ENCODE data around the gene LRRN3.
"Not testable (repeated sequence)": the region's sequence is repeated elsewhere in the genome, so short reads cannot be mapped to it uniquely, and the experiment has no call there.

LRRN3 gene

DNA sequence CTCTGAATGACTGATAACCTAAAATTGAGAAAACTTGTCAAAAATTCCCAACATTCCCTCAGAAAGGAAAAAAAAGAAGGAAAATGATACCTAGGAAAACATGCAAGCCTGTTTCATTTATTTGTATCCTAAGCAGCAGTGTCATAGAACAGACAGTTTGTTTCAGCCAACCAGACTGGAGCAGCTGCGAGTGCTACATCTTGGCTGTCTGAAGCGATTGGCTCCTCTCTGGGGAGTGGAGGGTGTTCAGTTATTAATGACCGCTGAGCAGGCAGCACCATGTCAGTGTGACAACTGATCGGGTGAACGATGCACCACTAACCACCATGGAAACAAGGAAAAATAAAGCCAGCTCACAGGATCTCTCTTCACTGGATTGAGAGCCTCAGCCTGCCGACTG, at the start of gene LRRN3:
Gene LRRN3, plus strand, starts transcription at position 282 of the 400 bp plus-strand sequence. CDS start 31,646 bp downstream, outside the sequence.
- no peak for DNase-seq

DNA sequence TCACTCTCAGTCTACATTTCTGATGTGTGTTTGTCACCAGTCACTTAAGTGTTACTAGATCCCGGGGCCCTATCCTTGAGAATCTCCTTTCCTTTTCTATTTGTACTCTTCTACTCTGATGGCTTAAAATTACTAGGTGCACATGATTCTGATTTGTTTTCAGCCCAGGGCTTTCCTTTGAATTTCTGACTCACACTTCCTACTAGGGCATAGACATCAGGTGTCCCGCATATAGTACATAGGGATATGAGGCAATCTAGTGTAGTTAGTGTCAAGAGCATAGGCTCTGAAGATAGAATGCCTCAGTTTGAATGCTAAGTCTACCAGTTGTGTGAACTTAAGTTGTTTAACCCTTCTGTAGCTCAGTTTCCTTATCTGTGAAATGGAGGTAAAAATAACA, 49.4 kb upstream of the LRRN3 start:
- no peak for DNase-seq

DNA sequence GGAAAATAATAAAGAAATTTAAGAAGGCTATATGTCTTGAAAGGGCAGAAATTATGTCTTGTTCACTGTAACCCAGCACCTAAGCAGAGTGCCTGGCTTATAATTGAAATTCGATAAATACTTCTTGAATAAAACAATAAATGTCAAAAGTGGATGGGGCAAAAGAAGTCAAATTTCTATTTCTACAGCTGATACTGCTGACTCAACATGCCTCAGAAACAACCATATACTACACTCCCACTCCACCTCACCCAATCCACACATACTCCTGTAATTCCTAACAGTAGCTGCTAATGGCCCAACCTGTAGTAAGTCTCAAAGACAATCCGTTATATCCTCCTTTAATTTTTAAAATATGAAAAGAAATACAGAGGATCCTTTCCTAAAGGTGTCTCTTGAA, 48.1 kb upstream of the LRRN3 start:
- no peak for DNase-seq

- DNase-seq: no peak
These were observed 47.4 kb upstream of the LRRN3 start for GRCh38 chr7:111043561-111043960.

DNA sequence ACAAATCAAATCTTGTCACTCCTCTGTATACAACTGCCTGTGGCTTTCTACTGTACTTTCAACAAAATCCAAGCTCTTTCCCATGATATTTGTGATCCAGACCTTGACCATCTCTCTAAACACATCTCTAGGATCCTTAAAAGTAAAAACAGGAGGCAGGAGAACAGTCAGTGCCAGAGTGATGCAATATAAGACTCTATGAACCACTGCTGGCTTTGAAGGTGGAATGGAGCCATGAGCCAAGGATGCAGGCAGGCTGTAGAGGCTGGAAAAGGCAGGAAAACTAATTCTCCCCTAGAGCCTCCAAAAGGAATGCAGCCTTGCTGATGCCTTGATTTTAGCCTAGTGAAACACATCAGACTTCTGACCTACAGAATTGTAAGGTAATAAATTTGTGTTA, 45.5 kb upstream of the LRRN3 start:
- DNase-seq: no peak

- no peak for DNase-seq
These were observed 43.3 kb upstream of the LRRN3 start for GRCh38 chr7:111047595-111047994.

DNA sequence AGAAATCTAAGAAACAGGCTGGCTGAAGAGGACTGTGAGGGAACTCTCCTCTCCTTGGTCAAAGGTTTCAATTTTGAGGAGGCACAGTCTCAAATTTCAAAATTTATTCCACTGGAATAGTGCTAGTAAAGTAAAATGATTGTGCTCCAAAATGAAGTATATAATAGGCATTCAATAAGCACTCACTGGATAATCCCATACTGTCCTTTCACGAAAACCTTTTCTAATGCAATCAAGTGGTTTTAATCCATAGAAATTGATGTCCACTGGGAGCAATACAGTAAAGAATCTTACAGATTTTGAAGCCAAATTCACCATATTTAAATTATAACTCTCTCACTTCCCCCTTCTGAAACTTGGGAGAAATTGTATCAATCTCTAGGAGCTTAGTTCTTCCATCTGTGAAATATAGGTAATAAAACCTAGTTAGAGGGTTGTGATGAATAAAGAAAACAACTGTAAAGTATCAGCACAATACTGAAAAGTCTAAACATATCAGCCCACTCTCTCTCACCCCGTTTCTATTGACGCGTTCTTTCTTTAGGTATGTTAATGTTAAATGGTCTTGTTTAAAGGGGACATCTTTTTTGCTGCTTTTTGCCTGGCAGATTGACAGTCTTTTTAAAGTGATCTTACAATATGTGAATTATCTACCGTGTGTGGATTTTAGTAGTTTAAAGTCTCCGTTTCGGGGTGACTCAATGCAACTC, 40.8 kb upstream of the LRRN3 start:
- DNase-seq: no peak

DNA sequence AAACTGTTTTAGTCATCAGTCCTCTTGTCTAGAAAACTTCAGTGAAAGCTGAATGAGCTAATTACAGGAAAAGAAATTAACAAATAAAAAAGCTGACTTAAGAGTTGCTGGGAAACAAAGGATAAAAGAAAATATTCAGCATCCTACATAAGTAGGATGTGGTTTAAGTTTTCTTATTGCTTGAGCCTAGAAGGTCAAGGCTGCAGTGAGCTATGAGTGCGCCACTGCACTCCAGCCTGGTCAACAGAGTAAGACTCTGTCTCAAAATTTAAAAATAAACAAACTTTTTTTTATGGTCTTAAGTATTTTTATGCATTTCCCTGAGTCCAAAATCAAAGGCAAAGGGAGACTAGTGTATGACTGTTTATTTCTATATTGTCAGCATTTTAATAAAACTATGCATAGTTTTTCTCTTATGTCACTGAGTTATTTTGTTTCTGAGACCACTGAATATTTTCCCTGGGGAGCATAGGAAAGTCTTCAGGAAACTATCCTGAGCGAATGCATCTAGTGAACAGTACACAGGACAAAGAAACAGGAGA, 40.0 kb upstream of the LRRN3 start:
- DNase-seq: no peak

GRCh38 chr7:111051832-111052231, 39.1 kb upstream of the LRRN3 start:
- no peak for DNase-seq

- no peak for DNase-seq
These were observed 37.9 kb upstream of the LRRN3 start for GRCh38 chr7:111053035-111053434.

- DNase-seq: no peak
These were observed 34.6 kb upstream of the LRRN3 start for GRCh38 chr7:111056371-111056770.

- DNase-seq: no peak
These were observed 33.9 kb upstream of the LRRN3 start for GRCh38 chr7:111057066-111057465.

DNA sequence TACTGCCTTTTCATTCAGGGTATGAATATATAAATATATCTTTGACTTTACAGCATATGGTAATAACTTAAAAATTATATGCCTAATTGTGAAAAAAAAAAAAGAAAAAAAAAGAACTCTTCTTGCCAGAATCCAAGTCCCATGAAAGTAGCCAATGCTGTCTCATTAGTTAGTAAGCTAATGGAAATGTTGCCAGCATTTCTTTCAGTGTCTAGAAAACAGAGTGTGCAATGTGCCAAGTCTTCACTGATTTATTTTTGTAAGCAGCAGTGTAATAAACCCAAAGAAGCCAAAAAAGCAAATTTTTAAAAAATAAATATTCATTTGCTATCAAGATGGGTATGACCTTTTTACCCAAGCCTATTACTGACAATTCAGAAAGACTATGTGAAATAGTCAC, 31.1 kb upstream of the LRRN3 start:
- no peak for DNase-seq

DNA sequence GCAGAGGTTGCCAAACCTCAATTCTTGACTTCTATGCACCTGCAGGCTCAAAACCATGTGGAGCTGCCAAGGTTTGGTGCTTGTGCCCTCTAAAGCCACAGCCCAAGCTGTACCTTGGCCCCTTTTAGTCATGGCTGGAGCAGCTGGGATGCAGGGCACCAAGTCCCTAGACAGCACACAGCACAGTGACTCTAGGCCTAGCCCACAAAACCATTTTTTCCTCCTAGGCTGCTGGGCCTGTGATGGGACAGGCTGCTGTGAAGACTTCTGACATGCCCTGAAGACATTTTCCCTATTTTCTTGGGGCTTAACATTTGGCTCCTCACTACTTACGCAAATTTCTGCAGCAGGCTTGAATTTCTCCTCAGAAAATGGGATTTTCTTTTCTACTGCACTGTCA, 27.8 kb upstream of the LRRN3 start:
- DNase-seq: no peak

- DNase-seq: no peak
These were observed 23.7 kb upstream of the LRRN3 start for GRCh38 chr7:111067251-111067650.

DNA sequence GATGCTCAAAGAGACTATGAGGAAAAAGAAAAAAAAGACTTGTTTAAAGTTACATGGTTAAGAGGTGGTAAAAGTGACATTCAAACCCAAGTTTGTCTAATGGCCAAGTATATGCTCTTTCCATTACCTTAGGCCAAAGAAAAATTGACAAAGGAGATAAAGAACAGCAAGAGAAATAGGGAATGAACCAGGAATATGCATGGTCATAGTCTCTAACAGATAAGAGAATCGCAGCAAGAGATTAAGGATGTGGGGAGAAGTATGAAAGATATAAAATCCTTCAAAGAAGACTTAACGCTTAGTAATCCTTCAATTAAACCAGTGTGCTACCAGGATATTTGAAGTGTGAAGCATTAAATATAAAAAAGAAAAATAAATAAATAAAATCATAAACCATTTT, 23.2 kb upstream of the LRRN3 start:
- no peak for DNase-seq

- no peak for DNase-seq
These were observed 22.3 kb upstream of the LRRN3 start for GRCh38 chr7:111068618-111069017.

DNA sequence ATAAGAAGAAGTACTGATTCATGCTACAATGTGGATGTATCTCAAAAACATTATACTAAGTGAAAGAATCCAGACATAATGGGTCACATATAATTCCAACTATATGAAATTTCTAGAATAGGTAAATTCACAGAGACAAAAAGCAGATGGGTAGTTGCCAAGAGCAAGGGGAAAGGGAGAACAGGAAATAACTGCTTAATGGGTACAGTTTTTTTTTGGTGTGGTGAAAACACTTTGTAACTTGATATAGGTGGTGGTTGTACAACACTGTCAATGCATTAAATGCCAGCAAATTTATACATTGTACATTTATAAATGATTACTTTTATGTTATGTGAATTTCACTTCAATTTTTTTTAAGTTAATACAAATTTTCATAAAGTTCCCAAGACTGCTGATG, 19.4 kb upstream of the LRRN3 start:
- DNase-seq: no peak

DNA sequence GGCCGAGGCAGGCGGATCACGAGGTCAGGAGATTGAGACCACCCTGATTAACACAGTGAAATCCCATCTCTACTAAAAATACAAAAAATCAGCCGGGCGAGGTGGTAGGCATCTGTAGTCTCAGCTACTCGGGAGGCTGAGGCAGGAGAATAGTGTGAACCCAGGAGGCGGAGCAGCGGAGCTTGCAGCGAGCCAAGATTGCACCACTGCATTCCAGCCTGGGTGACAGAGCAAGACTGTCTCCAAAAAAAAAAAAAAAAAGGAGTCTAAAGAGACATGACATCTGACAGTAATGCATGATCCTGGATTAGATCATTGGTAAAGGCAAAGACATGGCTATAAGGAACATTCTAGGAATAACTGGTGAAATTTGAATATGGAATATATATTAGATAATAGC, 18.3 kb upstream of the LRRN3 start:
- DNase-seq: not testable (repeated sequence)

GRCh38 chr7:111074071-111074747, 16.7 kb upstream of the LRRN3 start:
- no peak for DNase-seq

DNA sequence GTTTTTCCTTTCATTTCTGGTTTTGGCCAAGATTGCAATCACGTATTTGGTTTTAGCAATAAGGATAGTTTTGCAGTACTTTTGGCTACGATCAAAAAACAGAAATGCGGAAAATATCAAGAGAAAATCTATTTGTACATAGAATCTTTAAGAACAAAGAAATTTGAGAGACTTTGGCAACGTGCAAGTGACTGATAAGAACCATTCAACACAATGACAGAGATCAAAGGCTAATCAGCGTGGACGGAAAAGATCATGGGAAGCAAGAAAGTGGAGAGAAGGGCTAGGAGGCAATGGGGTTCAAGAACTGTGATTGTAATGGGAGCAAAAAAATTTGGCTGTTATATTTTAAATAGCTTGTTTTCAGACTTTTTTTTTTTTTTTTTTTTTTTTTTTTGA, 16.2 kb upstream of the LRRN3 start:
- DNase-seq: no peak

DNA sequence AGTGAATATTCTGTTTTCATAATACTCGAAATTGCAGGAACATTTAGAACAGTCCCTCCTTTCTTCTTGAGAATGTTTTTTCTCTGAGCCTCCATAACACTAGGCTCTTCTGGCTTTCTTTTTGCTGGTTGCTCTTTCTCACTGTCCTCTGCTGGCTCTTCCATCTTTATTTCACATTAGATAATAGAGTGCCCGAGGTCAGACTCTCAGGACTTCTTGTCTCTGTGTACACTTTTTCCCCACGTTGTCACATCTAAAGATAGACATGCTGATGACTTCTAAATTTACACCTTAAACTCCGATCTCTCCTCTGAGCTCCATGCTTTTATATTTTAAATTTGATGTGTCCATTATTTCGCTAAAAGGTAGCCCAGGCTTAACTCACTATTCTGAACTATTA, 15.4 kb upstream of the LRRN3 start:
- DNase-seq: no peak

- no peak for DNase-seq
These were observed 14.7 kb upstream of the LRRN3 start for GRCh38 chr7:111076205-111076604.

- no peak for DNase-seq
These were observed 13.9 kb upstream of the LRRN3 start for GRCh38 chr7:111077001-111077400.

Measured in activated gamma-delta T cell treated with Interleukin-2 at 50 U/mL for 16 hours (primary cell).